HG03378 (cell line): Measurements from ENCODE around the gene RBFOX2.
"Not testable (repeated sequence)": the region's sequence is repeated elsewhere in the genome, so short reads cannot be mapped to it uniquely, and the experiment has no call there.

Experiments
- ATAC-seq: cut with Tn5 transposase; IDR thresholded peaks from one replicate; pipeline ENCODE4 v1.9.1; 2021; ENCODE audit warnings: mild to moderate bottlenecking, moderate library complexity; ENCODE audit not compliant: unreplicated experiment

The RBFOX2 gene

DNA sequence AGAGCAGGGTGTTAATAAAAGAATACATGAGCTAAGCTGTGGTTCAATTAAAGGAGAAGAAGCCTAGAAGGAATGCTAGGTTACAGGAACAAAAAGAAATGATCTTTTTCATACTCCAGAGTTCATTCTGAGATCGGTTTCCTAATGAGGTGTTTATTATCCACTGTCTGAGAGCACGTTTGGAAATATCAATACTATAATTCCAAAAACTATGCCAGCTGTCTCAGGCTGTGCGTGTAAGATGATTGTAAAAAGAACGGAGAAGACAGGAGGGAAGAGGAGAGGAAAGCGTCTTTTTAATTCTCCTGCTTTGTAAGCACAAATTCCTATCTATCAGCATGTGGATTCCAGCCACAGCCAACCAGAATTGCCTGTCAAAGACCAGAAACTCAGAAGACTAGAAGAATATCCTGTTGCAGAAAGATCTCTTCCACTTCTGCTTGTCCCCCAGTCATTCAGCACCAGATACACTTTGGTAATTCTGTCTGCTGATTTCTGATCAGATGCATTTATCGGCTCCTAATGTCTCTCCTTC is 285.2 kb downstream of the RBFOX2 start:
- no peak for ATAC-seq

DNA sequence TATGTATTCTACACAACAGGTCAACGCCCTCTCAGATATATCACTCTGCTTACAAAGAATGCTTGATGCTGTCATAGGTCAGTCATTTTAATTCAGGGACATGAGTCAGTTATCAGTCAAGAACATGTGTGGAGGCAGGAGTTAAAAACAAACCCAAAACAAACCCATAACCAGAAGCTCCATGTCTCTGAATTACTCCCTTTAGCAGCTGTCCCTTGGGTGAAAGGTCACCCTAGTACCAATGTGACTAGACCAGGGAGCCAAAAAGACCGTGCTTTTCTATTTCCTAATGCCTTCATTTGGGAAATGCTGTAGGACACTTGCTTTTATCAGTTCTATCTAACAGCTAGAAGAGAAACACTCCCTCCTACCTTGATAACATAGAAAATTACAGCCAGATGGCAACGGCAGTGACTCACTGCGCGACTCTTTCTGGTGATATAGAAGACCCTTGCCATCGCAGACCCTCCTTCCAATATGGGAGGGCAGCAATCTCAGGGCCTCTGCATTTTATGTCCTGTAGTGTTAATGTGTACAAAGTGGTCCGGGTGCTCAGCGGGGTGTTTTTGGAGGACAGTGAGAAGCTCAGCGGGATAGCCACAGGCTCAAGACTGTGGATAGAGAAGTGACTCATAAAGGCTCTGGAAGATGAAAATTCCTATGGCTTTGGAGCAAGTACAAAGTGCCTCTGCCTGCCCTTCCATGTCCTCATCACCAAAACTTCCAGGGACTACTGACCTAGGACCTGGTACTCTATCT is 286.1 kb downstream of the RBFOX2 start:
- no peak for ATAC-seq

DNA sequence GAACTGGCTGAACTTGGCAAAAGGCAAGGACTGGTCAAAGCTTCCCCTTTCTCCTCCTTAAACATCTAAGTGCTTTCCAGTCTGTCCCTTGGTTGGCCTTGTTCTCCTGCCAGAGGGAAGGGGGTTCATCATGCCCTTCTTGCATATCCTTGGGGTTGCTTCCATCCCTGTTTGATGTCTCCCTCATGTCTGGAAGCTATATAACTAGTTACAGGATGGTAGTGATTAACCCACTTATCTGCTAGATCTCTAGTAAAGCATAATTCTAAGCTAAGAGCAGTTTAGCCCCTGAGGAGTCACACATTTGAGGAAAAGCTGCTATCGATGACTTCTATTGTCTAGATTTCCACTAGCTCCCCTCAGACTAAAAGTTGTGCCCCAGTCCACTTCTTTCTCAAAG is 288.0 kb downstream of the RBFOX2 start:
- no peak for ATAC-seq

DNA sequence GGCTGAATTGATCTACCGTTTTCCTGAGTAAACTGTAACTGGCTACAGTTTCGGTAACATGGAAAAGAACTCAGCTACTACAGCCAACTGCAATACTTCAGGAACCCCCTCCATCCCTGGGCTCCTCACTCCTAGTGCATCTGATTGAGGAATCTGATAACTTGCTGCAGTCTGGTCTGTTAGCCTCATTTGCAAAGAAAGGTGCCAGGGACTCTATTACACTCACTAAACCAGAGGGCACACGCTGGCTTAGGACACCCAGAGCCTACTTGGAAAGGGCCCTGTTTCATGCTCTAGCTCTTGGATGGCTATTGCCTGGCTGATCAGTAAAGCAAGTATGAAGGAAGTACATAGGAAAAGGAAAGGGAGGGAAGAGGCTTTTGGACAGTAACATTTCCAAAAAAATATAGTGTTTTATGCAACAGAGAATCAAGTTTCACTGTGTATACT is 288.7 kb downstream of the RBFOX2 start:
- ATAC-seq: no peak

DNA sequence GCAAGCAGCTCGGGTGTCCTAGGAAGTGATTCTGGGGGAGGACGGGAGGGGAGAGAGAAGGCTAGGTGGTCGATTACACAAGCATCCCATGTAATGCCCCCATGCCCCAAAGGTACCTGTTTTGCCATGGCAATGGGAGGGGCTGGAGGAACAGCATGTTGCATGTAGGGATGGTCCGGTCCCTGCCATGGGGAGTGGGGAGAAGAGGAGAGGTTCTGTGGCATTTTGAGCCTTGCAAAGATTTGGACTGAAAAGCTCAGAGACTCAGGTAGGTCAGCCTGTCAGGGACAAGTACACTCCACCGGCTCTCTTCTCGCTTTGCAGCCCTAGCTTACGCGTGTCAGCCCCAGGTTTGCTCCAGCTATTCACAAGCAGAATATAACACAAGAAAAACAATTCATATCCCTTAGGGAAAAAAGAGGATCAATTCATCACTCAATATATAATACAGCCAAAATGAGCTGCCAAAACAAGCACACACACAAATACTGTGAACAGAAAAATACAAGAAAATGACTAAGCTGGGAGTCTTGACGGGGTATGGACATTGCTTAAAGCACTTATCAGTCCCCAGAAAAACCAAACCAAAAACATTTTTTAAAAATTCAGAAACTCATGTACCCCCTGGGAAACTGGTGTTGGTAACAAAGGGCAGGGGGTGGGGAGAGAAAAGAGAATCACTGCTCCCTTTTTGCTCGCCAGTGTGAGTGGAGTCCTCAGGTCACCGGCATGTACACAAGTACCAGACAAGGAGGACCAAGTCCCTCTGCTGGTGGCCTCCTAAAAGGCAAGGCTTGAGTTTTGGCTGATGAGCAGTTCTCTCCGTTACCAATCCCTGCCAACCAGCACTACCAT is 289.3 kb downstream of the RBFOX2 start:
- no peak for ATAC-seq

DNA sequence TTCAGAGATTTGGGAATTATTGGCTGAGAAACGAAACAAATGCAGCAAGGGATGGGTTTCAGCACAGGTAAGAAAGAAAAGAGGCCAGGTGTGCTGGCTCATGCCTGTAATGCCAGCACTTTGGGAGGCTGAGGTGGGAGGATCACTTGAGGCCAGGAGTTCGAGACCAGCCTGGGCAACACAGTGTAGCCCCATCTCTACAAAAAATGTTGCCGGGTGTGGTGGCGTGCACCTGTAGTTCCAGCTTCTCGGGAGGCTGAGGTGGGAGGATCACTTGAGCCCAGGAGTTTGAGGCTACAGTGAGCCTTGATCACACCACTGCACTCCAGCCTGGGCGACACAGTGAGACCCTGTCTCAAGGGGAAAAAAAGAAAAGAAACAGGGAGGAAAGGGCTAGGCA is 290.7 kb downstream of the RBFOX2 start:
- not testable (repeated sequence) for ATAC-seq

DNA sequence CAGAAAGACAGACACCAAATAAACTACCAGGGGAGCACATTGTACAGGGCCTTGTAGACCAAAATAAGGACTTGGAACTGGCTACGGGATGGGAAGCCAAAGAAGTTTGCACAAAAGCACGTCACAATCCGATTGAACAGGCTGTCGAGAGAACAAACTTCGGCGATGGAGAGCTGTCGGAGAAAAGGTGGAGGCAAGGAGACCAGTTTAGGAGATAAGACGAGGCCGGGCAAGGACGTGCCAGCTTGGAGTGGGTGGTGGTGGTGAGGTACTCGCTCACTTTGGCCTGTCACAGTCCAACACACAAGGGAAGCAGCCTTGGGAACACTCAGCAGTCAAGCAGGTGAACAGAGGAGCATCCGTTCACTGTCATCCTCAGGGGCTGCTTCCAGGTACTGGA is 291.9 kb downstream of the RBFOX2 start:
- no peak for ATAC-seq

DNA sequence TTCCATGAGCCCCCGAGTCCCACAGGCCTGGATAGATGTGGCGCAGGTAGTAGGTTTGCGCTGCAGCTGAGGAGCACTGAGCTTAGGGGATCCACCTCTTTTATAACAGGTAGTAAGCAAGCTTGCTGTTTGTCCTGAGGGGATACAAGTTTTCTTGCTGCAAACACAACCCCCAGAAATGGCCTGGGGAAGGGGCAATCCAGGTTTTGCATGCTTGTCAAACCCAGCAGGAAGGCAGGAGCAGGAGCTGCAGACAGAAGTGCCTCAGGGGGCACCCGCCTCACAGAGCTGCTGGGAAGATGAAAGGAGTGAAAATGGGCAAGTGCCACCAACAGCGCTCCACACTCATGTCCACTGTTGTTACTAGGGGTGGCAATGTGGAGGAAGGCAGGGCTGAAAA is 292.5 kb downstream of the RBFOX2 start:
- ATAC-seq: no peak

DNA sequence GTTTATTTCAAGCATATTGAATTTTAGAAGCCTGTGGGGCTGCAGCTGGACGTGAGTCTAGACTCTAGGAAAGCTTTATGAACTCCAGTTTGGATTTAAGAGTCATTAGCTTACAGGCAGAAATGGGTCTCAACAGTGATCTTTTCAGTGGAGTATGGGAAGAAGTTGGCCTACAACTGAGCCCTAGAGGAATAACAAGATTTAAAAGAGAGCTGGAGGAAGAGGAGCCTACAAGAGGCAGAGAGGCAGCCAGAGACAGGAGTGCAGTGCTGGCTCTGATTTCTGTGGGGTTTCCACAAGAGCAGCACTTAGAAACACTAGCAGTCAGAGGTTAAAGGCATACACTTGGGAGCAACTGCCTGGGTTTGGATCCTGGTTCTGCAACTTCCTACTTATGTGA is 293.1 kb downstream of the RBFOX2 start:
- no peak for ATAC-seq

DNA sequence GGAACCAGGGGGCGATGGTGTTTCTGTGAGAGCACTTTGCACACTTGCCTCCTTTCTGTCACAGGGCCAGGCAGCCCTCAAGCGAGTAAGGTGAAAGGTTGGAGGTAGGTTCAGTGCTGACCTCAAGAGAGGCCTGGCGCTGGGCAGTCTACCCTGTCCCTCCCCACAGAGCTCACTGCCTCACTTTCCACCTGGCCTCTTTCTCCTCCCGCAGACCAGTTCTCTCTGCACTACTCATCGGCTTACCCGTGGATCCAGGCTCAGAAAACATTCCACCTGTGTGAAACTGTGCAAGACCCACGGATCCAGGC is 294.2 kb downstream of the RBFOX2 start:
- ATAC-seq: no peak

DNA sequence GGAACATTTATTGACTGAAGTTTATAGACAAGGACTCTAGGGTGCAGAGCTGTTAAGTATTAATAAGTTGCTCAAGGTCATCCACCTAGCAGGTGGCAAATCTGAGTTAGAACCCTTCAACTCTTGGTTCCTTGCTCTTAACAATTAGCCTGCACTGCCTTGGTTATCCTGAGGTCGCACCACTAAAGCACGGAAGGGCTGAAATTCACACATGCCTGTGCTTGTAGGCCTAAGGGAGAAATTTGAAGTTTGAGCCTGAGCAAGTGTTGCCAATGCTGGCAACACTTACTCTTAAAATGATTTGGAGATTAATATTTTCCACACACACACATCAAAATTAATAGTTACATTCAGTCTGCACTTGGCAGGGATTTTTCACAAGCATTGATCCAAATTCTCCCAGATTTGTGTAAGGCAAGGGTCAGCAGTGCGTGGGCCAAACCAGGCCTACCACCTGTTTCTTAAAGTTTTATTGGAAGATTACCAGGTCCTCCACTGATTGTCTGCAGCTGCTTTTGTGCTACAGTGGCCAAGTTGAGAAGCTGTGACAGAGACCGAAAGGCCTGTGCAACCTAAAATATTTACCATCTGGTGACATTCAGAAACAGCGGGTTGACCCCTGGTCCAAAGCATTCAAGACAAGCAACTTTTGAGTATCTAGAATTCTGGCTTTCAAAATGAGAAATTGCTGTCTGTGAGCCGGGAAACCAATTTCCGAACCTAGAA is 294.7 kb downstream of the RBFOX2 start:
- ATAC-seq: no peak

DNA sequence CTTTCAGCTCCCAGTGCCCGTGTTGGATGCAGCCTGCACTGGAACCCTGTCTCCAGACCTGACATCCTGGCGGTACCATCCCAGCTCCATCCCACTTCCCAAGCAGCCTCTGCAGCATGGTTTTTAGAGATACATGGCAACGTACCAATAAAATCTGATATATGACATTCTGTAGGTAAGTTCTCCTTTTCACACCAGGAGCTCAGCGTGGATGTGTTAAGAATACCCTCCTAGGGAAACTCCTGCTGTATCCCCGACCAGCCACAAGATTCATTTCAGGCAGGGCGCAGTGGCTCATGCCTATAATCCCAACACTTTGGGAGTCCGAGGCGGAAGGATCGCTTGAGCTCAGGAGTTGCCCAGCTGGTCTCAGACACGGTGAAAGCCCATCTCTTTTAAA is 295.6 kb downstream of the RBFOX2 start:
- ATAC-seq: no peak

DNA sequence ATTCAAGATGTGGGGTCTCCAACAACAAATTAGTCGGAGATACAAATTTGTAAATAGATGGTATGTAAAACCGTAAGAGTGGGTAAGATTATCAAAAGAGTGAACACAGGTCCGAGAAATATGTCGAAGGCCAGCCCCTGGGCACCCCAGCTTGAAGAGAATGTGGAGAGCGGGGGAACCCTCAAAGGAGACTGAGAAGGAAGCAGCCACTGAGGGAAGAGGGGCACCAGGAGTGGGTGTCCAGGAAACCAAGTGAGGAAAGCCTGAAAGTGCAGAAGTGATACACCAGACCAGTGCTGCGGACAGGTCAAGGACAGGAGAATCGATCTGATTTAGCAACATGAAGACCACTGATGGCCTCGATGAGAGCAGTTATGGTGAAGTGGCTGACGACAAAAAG is 296.5 kb downstream of the RBFOX2 start:
- no peak for ATAC-seq

DNA sequence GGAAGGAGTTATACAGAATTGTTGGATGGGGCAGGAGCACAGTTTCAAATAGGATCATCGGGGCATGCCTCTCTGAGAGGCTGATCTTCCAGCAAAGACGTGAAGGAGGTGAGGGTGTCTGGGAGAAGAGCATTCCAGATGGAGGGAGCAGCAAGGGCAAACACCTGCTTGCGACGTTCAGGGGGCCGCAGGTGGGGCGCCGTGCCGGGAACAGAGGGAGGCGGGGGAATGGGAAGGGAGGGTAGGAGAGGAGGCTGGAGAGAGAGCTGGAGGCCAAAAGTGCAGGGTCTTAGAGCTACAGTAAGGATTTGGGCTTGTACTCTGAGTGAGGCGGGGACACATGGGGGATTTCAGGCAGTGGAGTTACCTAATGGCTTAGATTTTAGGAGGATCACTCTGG is 297.3 kb downstream of the RBFOX2 start:
- ATAC-seq: no peak

DNA sequence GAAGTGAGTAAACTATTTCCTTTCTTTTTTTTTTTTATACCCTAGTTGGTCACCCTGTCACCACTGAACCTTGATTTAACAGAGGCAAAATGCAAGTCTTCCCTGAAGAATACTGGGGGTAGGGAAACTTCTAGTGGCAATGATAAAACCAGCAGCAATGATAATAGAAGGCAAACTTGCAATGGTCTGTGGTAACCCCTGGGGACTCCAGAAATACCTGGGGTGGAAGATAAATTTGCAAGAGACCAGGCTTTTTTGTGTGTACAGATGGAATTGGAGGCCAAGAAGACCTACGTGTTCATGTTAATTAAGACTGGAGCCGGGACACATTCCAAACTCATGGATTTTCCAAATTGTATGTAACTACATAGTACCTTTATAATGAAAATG is 299.3 kb downstream of the RBFOX2 start:
- no peak for ATAC-seq

DNA sequence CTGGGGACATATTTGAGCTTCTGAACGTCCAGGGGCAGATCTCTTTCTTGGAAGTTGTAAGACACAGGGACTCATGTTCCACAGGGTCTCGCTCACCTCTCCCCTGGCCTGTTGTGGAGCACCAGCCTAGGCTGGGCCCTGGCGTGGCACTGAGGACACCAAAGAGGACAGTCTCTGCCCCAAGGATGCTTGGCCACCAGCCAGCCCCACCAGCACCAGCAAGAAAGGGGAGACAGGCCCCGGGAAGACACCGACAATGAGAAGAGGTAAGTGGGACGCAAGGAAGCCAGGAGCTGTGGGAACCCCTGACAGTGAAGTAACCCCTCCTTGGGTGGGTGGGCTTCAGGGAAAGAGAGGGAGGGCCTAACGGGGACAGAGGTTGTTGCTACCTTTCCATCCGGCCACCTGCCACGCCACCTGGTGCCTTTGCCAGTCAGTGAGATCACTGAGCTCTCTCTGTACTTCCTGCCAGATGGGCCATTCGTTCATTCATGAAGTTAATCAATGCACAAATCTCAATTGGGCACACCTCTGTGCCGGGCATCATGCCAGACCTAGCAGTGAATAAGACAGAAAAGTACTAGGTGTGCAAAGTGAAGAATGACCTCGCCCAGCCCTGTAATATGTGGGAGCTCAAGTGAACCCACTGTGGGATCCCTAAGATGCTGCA is 299.9 kb downstream of the RBFOX2 start:
- no peak for ATAC-seq

DNA sequence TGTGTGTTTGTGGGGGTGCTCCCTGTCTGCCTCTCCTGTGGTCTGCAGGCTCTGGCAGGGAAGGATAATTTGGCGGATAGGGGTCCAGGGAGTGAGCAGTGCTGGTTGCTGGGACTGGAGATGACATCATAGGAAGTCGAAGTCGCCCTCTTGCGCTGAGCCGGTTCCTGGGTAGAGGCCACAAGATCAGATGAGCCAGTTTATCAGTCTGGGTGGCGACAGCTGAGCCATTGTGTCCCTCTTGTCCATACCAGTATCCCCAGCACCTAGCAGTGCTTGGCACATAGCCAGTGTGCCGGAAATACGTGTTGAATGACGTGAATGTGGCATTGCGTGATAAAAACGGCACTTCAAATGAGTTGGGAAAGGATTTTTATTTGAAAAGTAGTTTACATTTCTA is 301.2 kb downstream of the RBFOX2 start:
- no peak for ATAC-seq

DNA sequence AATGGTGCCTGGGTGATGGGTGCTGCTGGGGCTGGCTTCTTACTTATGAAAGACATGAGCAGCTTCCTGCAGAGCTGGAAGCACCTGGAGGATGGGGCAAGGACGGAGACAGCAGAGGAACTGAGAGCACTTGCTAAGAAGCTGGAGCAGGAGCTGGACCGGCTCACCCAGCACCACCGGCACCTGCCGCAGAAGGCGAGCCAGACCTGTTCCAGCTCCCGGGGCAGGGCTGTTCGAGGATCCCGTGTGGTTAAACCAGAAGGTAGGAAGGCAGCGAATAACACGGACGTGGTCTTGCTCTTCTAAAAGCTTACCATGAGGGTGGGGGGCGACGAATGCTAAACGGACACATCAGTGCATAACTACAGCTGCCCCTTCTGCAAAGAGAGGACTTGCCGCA is 301.7 kb downstream of the RBFOX2 start:
- ATAC-seq: no peak

DNA sequence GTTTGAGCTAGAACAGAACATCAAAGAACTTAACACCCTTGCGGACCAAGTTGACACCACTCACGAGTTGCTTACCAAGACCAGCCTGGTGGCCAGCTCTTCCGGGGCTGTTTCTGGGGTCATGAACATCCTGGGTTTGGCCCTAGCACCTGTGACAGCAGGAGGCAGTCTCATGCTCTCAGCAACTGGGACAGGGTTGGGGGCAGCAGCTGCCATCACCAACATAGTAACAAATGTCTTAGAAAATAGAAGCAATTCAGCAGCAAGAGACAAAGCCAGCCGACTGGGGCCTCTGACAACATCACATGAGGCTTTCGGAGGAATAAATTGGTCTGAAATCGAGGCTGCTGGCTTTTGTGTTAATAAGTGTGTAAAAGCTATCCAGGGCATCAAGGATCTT is 302.2 kb downstream of the RBFOX2 start:
- ATAC-seq: no peak

DNA sequence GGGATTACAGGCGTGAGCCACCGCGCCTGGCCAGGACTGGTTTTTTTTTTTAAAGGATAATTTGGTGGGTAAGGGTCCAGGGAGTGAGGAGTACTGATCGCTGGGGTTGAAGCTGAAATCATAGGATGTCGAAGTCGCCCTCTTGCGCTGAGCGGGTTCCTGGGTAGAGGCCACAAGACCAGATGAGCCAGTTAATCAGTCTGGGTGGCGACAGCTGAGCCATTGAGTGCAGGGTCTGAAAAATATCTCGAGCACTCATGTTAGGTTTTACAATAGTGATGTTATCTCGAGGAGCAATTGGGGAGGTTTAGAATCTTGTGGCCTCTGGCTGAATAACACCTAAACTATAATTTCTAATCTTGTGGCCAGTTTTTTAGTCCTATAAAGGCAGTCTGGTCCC is 303.1 kb downstream of the RBFOX2 start:
- no peak for ATAC-seq

DNA sequence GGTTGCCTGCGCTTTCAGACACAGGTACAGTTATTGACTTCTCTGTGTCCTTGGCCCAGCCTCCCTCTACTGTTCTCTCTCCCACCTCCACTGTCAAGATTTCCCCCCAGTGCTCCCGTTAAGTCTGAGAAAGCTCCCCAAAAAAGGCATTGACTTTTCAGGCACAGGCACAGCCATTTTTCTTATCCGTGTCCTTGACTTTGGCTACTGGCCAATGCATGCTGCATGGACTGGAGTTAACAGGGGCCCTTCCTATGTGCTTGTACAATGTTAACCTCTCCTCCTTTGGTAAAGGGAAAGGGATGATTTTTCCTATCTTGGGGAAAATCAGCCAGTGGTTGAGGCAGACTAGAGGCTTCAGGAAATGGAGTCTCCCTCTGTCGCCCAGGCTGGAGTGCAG is 306.7 kb downstream of the RBFOX2 start:
- no peak for ATAC-seq
